Measurements from ENCODE around the gene TRPM2.
"Not testable (repeated sequence)": the region's sequence is repeated elsewhere in the genome, so short reads cannot be mapped to it uniquely, and the experiment has no call there.

Gene TRPM2

GRCh38 chr21:44354775-44355771 lies 1.7 kb downstream of the TRPM2 start:
- DNase-seq (ENCODE audit: low spot score): no peak

- DNase-seq (ENCODE audit: low spot score): no peak
Observed at GRCh38 chr21:44356160-44356559, 2.7 kb downstream of the TRPM2 start.

GRCh38 chr21:44356636-44357035 lies 3.2 kb downstream of the TRPM2 start:
- no peak for DNase-seq (ENCODE audit: low spot score)

GRCh38 chr21:44357064-44357837 lies 3.8 kb downstream of the TRPM2 start:
- DNase-seq (ENCODE audit: low spot score): no peak

GRCh38 chr21:44359396-44359795 lies 6.0 kb downstream of the TRPM2 start:
- DNase-seq (ENCODE audit: low spot score): no peak

- no peak for DNase-seq (ENCODE audit: low spot score)
Observed at GRCh38 chr21:44360159-44360558, 6.7 kb downstream of the TRPM2 start.

GRCh38 chr21:44361903-44362302 lies 8.5 kb downstream of the TRPM2 start:
- not testable (repeated sequence) for DNase-seq (ENCODE audit: low spot score)

- DNase-seq (ENCODE audit: low spot score): no peak
Observed at GRCh38 chr21:44363278-44363677, 9.9 kb downstream of the TRPM2 start.

GRCh38 chr21:44364151-44365053 lies 11.0 kb downstream of the TRPM2 start:
- no peak for DNase-seq (ENCODE audit: low spot score)

- DNase-seq (ENCODE audit: low spot score): no peak
Observed at GRCh38 chr21:44365251-44365966, 12.0 kb downstream of the TRPM2 start.

- no peak for DNase-seq (ENCODE audit: low spot score)
Observed at GRCh38 chr21:44365967-44366585, 12.7 kb downstream of the TRPM2 start.

GRCh38 chr21:44366586-44367211 lies 13.3 kb downstream of the TRPM2 start:
- no peak for DNase-seq (ENCODE audit: low spot score)

GRCh38 chr21:44368711-44369446 lies 15.5 kb downstream of the TRPM2 start:
- peak; percentile 80 for DNase-seq (ENCODE audit: low spot score)

- no peak for DNase-seq (ENCODE audit: low spot score)
Observed at GRCh38 chr21:44370027-44370735, 16.8 kb downstream of the TRPM2 start.

GRCh38 chr21:44370786-44371410 lies 17.5 kb downstream of the TRPM2 start:
- no peak for DNase-seq (ENCODE audit: low spot score)

GRCh38 chr21:44371596-44371995 lies 18.2 kb downstream of the TRPM2 start:
- no peak for DNase-seq (ENCODE audit: low spot score)

GRCh38 chr21:44372616-44373015 lies 19.2 kb downstream of the TRPM2 start:
- no peak for DNase-seq (ENCODE audit: low spot score)

- no peak for DNase-seq (ENCODE audit: low spot score)
Observed at GRCh38 chr21:44374601-44375280, 21.3 kb downstream of the TRPM2 start.
